ENCODE results near the gene CIITA.

Gene CIITA

DNA sequence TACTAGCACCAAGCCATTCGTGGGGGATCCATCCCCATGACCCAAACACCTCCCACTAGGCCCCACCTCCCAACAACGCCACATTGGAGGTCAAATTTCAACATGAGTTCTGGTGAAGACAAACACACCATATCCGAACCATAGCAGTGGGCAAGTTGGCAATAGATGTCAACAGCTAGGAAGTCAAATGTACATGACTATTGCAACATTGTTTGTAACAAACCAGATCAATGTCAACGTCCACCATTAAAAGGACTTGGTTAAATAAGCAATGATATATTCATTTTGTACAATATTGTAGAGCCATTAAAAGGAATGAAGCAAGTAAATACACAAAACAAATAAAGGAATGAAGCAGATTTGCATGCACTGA is 26.5 kb upstream of the CIITA start:
- no peak for DNase-seq

DNA sequence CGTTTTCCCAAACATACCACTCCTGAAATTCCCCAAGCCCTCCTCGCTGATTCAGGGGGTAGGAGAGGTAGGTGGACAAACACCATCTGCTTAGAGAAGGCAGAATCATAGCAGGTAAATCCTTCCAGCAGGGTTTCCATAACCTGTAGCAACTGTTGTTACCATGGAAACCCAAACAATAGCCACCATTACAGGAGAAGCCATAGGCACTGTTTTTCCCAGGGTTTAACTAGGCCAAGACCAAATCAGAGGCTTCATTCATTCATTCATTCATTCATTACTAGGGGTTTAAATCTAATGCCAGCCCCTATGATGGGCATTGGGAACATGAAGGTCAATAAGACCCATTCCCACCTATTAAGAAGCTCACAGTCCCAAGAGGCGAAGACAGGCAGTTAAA is 25.5 kb upstream of the CIITA start:
- DNase-seq, result no peak

DNA sequence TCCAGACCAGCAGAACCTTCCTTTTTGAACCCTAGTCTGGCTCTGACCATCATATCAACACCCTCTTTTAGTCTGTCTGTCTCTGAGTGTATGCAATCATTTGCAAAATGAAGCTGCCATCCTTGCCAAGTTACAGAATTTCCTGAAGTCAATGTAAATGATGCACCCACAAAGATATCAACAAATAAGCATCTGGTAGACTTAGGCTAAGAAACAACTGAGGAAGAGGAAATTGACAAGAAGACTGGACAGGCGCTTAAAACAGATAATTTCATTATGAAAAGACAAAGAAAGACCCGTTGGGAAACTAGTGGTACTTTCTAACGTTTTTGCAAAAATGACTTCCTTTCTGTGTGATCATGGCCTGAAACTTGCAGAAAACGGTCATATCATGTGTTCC is 24.7 kb upstream of the CIITA start:
- DNase-seq, result no peak

DNA sequence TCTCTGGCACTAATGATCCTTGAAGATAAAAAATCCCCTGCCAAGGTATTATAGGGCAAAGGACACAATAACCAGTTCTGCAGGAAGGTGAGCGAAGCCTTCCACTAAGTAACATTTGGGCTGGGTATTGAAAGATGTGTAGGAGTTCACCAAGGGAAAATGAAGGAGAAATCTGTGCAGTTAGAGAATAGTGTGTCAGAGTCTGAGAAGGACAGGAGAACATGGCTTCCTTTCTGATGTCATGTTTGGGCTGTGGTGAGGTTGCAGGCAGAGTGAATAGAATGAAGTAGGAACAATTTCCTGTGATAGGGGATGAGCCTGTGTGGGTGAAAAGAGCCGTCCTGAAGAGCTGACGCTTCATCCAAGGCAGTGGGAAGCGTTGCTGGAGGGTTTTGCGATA is 24.1 kb upstream of the CIITA start:
- no peak for DNase-seq

DNA sequence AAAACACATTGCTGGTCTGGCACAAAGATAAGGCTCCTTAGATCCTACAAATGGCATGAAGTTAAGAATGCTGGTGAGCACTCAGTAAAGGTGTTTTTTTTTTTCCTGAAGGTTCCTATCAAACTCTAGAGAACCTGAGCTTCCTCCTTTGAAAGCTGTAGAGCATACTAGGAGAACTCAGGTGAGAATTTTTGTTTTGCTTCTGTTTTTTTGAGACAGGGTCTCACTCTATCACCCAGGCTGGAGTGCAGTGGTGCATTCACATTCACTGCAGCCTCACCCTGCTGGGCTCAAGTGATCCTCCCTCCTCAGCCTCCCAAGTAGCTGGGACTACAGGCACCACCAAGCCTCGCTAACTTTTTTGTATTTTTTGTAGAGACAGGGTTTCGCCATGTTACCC is 21.0 kb upstream of the CIITA start:
- no peak for DNase-seq

DNA sequence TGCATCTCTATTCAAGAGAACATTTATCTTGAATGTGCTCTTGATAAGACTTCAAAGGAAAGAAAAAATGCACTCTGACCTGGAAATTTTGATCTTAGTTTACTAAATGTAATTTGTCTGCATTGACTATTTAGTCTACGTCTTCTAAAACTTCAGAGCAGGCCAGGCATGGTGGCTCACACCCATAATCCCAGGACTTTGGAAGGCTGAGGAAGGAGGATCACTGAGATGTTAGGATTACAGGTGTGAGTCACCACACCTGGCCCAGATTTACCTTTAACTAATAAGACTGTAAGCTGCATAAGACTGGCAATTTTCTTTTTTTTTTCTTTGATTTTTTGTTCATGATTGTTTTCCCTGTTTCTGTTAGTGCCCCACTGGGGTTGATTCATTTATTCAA is 18.8 kb upstream of the CIITA start:
- no peak for DNase-seq

DNA sequence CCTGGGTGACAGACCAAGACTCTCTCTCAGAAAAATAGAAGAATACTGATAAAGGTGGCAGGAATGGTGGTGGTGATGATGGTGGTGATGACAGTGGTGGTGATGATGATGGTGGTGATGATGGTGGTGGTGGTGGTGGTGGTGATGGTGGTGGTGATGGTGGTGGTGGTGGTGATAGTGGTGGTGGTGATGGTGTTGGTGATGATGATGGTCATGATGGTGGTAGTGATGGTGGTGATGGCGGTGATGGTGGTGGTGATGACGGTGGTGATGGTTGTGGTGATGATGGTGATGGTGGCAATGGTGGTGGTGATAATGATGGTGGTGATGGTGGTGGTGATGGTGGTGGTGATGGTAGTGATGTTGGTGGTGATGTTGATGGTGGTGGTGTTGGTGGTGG is 18.0 kb upstream of the CIITA start:
- DNase-seq, result no peak

DNA sequence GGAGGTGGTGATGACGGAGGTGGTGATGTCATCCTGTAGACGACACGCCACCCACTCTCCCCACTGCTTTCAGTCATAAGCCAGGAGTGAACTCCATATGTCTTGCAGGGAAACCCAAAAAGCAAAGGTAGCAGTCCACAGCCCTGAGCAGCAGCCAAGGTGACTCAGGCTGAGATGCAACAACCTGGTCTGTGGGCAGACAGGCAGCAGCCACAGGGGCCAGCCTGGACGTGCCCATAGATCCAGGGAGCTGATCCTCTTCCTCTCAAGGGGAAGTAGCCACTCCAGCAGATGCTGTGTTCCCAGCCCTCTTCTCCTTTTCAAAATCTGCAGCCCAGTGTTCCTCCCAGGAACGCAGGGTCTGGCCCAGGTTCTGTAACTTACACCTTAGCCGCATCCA is 17.3 kb upstream of the CIITA start:
- no peak for DNase-seq

DNA sequence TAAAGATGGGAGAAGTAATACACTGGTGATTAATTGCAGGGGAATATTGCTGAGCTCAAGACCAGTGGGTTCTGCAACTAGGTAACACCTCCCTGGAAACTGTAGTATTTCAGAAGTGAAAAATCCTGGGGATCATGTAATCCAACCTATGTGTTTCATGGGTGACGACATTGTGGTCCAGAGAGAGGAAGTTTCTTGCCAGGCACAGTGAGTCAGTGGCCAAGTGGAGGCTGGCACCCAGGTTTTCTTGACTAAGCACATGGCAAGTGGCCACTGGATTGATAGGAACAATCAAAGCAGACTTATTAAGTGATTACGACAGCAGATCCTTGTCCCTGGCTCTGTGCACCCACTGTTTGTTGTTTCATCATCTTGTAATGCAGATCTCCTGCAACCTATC is 14.6 kb upstream of the CIITA start:
- no peak for DNase-seq

DNA sequence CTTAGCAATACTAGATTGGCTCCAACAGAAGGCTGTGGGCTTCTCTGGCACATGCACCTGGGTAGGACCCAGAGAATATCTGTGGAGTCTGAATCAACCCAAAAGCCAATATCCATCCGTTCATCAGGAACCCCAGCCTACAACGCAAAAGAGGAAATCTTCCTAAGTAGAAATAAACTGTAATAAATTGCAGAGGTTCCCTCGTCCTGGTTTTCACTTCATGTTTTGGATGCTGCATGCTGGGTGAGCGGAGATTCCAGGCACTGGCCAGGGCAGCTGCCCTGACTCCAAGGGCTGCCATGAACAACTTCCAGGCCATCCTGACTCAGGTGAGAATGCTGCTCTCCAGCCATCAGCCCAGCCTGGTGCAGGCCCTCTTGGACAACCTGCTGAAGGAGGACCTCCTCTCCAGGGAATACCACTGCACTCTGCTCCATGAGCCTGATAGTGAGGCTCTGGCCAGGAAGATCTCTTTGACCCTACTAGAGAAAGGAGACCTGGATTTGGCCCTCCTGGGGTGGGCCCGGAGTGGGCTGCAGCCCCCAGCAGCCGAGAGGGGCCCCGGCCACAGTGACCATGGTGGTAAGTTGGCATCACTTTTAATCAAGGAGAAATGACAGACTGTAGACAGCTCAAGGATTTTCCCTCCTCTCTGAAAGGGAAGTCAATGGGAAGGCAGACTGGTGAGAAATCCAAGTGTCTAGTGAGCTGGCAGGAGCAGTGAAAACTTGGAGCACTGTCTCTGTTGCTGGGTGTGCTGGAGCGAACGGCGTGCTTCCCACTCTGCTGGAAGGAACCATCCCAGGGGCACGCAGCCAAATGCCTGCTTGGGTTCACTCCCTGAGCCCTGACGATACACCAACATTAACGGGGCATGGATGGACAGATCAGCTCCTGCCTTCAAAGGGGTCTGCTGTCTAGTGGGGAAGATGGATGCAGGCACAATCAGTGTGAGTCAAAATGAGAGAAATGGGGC is 10.7 kb upstream of the CIITA start:
- DNase-seq, result no peak

DNA sequence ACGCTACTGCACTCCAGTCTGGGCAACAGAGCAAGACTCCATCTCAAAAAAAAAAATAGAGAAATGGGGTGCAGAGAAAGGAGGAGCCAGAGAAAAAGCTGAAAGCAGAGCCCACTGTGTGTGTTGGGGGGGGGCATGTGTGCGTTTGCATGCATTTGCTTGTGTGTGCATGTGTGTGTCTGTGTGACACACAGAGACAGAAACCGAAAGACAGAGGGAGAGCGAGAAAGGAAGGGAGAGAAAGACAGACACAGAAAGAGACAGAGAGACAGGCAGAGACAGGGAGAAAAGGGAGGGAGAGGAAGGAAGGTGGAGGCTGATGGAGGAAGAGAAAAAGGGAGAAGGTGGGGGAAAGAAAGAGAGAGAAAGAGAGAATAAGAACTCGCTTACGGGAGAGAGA is 9.8 kb upstream of the CIITA start:
- no peak for DNase-seq

DNA sequence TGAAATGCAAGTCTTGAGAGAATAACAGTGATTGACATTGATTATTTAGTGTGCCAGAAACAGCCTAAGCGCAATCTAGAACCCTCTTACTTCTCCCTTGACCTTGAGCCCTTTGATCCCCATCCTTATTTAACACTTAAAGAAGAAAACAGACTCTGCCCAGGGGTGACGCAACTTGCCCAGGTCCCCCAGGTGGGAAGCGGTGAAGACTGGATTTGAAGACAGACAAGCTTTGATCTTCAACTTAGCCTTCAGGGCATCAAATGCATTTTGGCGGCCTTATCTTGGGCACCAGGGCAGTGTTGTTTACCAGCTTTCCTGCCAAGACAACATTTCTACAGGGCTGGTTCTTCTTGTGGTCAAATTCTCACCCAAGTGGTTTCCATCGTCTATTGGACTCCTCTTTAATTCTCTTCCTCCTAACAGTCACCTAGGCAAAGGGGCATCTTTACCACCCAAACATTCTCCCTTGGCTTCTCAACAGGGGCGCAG is 8.9 kb upstream of the CIITA start:
- no peak for DNase-seq

DNA sequence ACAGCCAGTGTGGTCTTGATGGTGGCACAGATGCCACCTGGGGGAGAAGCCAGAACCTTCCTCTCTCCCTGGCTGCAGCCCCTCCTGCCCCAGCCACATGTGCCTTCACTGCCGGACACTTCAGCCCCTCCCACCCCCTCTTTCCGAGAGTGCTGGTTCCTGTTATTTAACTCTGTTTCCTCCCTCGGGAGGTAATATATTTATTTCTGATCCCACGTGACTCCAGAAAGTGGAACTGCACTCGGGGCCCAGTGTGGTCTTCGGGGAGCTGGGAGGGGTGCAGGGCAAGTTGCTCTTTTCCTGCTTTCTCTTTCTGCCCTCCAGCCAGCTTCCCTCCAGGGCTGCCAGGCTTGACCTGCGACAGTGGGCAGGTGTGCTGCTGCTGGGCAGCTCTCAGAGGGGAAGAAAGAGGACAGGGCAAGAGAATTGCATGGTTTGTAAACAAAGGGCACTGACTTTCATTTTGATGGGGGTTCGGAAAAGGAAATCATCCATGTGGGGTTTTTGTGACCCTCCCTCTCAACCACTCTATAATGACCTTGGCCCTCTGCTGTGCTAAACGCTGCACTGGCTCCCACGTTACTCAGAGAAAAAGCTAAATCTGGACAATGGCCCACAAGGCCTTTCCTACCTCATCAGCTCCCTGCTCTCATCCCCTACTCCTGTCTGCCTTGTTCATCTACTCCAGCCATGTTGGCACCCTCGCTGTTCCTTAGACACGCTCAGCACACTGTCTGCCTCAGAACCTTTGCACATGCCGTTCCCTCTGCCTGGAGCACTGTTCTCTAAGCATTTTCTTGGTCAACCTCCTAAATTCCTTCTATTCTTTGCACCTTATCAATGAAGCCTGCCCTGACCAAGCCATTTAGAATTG is 8.2 kb upstream of the CIITA start:
- DNase-seq, result no peak

DNA sequence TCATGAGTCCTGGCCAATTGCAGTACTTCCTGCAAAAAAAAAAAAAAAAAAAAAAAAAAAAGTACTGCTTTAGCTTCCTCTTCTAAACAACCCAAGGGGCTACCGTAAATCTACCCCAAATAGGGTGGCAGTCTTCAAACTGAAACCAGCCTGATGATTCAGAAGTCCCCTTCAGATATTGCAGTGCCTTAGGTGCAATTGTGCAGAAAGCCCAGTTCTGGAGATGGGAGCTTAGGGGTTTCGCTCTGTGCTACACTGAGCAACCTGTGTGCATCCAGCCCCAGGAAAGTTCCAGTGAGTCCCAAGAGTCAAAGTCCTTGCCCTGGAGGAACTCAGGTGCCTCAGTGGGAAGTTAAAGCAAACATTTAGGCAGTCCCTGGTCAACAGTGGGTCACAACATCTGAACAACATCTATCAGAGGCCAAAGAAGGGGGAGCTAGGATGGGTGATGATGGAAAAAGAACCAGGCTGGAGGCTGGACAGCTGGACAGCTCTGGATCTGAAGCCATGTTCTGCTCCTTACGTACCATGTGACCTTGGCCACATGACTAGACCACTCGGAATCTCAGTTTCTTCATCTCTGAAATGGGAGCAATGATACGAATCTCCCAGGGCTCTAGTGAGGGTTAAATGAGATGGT is 6.7 kb upstream of the CIITA start:
- DNase-seq, result no peak

DNA sequence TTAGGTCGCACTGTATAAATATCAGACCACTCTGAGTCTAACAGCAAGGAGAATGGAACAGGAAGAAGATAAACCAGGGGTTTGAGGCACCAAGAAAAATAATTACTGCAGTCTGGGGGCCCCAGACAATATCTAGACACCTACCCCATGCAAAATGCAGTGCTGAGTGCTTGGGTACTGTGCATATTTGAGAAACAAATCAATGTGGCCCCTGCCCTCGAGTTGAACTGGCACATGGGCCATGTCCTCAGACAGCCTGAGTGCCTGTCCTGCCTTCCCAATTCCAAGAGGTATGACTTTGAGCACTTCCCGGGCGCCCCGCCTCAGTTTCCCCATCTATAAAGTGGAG is 6.2 kb upstream of the CIITA start:
- DNase-seq, result no peak

DNA sequence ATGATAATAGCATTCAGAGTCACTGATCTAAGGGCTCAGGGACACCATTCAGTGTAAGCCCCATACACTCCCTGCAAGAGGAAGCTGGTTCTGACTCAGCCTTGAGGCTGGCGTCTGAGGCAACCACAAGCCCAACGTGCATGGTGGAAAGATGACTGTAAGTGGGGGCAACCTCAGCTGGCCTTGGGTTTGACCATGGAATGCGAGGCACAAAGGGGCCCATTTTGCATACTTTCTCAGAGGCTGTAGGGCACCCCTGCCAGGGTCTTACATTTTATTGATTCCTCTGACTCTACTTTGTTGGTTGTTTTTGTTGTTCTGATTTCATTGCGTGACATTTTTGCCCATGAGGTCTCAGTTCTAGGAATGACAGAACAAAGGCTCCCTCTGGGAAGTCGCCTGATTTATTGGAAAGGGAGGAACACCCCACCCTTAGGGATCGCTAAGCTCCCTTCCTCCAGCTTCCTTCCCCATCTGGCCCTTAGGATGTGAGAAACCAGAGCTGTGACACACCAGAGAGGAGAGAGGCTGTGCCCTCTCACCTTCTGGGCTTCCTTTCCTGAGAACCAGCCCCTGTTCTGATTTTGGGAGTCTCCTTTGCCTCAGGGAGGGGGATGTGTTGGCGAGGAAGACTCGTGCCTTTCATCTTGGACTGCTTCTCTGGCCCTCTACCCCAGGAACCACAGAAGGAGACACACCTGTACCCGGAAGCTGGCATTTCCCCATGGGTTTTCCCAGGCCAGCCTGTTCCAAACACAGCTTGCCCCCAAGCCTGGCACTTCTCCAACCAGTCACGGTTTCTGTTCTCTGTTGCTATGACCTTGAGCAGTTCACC is 5.6 kb upstream of the CIITA start:
- DNase-seq, result no peak

DNA sequence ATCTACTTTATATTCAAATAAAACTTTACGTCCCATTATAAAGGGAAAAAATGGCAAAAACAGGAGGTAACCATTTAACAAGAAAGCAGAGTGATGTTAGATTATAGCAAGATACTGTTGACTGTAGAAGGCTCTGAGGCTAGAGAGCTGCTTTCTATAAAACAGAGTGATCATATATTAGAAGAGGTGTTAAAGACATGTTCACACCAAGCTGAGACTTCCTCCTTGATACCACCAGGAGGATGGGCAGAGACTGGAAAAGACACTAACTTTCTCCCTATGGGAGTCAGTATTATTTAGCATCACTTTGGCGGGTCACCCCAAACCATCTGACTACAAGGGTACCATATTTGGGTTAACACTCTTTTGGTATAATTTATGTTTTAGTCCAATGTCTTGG is 687 bp upstream of the CIITA start:
- DNase-seq, result no peak

DNA sequence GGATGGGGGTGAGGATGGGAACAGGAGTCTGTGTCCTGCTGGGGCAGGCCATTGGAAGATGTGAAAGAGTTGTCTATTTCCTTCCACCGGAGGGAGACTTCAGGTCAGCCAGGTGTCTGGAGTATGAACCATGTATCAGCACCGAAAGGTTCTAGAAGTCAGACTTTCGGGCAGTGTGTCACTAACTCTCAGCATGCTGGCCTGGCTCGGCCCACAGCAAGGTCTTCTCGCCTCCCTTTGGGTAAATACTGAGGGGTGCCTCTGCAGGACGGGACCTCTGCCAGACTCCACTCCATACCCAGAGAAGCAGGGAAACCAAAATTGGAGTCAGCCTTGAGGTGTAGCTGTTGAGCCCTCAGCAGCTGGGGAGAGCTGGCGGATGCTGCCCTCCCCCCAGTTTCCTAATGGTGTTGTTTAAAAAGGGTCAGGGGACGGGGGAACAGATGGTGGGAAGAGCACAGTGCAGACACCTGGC is 507 bp downstream of the CIITA start:
- no peak for DNase-seq

DNA sequence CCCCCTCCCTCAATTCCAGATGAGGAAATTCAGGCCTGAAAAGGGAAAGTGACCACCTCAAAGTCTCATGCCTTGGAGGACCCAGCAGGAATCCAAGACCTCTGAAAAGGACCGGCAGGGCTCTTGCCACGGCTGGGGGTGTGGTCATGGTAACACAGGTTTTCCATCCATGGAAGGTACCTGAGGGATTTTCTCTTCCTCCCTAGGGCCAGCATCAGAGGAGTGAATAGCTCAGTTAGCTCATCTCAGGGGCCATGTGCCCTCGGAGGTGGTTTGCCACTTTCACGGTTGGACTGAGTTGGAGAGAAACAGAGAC is 1.3 kb downstream of the CIITA start:
- no peak for DNase-seq

DNA sequence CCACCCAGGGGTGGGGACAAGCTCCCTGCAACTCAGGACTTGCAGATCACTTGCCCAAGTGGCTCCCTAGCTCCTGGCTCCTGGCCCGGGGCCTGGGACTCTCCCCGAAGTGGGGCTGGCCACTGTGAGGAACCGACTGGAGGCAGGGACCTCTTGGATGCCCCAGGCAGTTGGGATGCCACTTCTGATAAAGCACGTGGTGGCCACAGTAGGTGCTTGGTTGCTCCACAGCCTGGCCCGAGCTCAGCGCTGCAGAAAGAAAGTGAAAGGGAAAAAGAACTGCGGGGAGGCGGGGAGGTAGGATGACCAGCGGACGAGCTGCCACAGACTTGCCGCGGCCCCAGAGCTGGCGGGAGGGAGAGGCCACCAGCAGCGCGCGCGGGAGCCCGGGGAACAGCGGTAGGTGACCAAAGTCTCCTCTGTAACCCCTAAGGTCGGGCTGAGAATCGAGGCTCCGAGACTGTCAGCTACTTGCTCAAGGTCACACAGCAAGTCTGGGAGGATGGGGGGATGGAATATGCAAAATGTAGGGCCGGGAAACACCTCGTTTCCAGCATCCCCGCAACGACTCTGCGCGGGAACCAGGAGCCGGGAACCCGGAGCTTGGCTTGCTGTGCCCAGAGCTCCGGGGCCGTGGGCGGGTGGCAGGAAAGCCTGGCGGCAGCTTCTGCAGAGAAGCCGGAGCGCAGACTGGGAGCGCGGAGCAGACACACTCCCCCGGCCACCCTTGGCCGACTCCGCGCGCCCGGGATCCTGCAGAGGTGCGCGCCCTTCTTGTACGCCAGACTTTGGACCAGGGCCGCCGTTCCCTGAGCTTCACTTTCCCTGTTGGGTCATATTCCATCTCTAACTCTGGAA is 1.9 kb downstream of the CIITA start:
- DNase-seq, result no peak

All from activated CD4-positive, alpha-beta T cell treated with anti-CD3 and anti-CD28 coated beads for 1 hour (primary cell).